GM21526 (cell line): ENCODE measurements around the gene NINJ2.
"Not testable (repeated sequence)": the region's sequence is repeated elsewhere in the genome, so short reads cannot be mapped to it uniquely, and the experiment has no call there.

Experiments
- ATAC-seq: cut with Tn5 transposase; IDR thresholded peaks from one replicate; pipeline ENCODE4 v1.9.1; 2021; ENCODE audit warnings: moderate library complexity; ENCODE audit not compliant: unreplicated experiment, low FRiP score

The NINJ2 gene, protein sequence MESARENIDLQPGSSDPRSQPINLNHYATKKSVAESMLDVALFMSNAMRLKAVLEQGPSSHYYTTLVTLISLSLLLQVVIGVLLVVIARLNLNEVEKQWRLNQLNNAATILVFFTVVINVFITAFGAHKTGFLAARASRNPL

DNA sequence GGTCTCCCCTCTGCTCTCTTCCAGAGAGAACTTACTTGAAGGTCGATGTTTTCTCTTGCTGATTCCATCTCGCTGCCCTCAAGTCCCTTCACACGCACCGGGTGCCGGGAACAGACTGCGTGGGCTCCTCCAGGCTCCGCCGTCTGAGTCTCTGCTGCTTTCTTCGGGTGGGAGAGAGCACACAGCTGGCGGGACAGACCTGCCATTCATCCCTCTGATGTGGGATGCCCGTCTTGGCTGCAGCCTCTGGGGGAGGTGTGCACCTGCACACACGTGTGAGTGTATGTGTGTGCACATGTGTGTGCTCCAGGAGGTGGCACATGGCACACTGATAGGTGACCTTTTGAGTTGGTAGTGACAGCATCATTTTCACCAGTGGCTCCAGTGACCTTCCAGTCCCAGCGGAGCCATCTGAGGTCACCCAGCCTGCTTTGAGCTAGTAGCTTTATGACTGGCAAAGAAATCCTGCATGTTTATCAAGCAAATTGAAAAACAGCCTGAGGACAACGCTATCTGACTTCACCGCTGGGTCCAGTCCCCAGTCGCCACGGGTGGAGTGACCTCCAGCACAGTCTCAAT, at the start of gene NINJ2:
Gene NINJ2 (minus strand): TSS at position 153 of the 579 bp plus-strand sequence. CDS start 85 bp downstream, at position 68.
- no peak for ATAC-seq

DNA sequence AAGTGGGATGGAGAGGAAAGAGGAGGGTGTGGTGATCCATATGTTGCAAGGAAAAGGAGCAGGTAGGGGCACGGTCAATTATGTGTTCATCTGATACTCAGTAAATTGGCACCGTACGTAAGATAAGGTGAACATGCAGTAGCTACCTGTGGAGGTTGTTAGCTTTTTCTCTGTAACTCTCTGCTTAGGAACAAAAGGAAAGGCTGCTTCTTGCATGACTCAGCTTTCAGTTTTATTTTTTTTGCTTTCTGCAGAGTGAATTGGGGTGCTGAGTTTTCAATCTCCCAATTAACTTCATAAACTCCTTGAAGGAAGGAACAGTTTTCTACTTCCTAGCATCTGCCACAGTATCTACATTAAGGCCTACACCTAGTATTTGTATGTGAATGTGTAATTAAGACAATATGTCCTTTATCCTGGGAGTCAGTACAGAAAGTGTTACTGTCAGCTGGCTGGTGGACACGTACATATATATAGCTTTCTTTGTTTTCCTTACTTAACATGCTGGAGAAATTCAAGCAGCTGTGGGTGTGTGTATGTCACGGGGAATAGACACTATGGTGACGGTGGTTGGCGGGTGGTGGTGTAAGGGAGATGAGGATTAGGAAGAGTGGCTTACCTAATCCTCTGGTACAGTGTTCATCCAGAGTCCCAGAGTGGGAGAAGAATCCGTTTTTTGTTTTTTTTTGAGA, 49.1 kb upstream of the NINJ2 start:
- ATAC-seq = no peak

DNA sequence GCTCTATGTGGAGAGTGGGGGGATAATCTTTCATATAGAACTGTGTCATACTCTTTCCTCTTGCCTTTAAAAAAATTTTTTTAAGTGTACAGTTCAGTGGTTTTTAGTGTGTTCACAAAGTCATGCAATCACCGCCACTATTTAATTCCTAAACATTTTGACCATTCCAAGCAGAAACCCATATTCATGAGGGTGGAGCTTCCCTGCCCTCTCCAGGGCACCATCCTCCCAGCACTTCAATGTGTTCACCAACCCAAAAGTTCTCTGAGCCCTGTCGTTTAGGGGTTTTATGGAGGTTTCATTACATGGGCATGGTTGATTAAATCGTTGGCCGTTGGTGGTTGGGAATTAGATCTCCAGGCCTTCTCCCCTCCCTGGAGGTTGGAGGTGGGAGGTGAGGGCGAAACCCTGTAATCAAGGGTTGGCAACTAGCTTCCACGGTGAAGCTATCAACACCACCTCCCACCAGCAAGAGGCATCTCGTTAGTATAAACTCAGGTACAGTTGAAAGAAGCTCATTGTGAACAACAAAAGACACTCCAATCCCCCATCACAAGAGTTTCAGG, 46.3 kb upstream of the NINJ2 start:
- ATAC-seq = no peak

DNA sequence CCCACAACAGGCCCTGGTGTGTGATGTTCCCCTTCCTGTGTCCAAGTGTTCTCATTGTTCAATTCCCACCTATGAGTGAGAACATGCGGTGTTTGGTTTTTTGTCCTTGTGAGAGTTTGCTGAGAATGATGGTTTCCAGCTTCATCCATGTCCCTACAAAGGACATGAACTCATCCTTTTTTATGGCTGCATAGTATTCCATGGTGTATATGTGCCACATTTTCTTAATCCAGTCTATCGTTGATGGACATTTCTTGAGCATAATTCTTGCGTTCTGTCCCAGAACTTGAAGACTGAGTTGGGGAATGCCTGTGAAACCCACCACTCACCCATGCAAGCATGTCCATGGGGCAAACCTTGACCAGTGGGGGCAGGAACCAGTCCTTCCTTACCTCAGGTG, 44.8 kb upstream of the NINJ2 start:
- not testable (repeated sequence) for ATAC-seq

DNA sequence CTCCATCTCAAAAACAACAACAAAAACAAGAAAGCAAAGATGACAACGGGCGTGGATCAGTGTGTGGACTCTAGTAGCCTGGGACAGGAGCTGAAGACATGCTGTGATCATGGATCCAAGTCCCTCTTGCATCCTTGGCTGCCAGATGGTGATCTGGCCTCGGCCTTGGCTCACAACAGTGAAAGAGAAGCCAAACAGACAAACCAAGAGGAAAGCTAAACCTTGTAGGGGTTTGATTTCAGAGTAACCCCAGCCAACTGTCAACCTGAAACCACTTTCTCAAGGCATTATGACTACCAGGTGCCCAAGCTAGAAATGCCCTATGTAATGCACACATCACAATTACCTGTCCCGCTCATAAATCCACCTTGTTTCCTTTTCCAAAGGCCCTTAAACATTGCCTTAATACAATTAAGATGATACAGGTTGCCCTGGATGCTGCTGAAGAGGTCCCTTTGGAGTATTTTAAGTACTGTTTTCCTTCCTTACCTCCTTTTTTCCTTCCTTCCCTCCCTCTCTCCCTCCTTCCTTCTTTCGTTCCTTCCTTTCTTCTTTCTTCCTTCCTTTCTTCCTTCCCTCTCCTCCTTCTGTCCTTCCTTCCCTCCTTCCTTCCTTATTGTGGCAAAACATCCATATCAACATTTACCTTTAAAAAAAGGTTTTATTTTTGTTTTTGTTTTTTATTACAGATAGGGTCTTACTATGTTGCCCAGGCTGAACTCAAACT, 41.4 kb upstream of the NINJ2 start:
- ATAC-seq = no peak

DNA sequence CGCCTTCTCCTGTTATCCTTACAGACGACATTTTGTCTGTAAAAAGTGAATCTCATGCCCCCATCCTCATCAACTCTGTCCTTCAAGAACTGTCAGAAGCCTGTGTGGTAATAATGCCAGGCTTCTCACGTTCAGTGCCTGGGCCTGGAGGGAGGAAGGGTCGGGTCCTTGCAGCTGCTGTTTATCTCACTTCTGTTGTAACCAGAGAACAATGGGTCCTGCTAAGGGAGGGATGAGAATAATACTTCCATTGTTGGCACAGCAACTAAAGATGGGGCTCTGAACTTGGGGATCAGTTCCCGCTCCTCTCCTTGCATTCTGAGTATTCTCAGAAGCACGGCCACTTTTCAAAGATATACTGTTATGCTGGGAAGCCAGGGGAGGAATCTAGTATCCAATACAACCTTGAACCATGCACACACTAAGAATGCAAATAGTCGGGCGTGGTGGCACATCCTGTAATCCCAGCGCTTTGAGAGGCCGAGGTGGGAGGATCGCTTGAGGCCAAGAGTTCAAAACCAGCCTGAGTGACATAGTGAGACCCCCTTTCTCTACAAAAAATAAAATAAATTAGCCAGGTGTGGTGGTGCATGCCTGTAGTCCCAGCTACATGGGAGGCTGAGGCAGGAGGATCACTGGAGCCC, 38.8 kb upstream of the NINJ2 start:
- ATAC-seq = no peak

DNA sequence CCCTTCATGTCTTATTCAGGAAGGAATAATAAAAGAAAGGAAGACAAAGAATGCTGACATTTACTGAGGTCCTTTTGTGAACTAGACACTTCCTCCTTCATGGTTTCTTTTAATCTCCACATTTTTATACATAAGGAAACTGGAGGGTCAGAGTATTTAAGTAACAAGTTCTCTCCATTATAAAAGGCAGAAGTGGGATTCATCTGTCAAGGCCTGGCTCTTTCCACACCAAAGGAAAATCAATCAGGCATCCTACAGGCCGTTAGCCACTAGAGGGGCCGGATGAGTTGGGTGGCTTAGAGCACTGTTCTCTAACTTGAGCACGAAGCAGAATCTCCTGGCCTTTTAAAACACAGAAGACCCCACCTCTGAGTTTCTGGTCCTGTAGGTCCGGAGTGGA, 36.8 kb upstream of the NINJ2 start:
- no peak for ATAC-seq

DNA sequence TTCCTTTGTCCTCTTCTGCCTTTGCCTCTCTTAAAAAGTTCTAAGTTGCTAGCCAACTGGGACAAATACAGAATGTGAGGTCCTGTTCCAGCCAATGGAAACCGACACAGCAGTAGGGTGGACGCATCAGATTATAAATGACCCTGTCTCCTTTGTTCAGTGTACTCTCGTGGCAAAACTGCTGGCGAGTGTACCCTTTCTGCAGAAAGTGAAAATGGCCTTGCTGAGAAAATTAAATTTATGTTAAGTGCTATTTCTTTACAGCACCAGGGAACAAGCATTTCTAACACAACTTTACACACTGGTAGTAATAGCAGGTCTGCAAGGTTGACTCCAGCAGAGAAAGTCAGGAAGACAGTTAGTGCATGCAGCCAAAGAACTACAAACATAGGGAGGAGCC, 35.0 kb upstream of the NINJ2 start:
- ATAC-seq = not testable (repeated sequence)

DNA sequence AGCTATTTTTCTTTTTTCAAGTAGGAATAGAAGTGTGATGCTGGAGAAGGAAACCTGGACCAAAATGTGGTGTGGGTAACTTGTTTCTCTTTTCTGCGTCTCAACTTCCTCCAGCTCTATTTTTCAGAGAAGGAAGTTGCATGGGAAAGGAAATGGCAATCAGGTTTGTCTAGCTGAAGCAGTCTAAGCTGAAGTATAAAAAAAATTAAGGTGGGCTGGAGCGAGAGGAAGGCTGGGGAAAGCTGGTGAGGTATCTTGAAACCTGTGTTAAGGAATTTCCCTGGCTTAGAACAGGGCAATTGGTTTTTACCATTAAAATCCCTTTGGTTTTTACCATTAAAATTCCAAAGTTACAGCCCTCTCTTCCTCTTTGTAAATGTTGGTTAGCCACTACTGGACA, 34.2 kb upstream of the NINJ2 start:
- ATAC-seq = no peak

DNA sequence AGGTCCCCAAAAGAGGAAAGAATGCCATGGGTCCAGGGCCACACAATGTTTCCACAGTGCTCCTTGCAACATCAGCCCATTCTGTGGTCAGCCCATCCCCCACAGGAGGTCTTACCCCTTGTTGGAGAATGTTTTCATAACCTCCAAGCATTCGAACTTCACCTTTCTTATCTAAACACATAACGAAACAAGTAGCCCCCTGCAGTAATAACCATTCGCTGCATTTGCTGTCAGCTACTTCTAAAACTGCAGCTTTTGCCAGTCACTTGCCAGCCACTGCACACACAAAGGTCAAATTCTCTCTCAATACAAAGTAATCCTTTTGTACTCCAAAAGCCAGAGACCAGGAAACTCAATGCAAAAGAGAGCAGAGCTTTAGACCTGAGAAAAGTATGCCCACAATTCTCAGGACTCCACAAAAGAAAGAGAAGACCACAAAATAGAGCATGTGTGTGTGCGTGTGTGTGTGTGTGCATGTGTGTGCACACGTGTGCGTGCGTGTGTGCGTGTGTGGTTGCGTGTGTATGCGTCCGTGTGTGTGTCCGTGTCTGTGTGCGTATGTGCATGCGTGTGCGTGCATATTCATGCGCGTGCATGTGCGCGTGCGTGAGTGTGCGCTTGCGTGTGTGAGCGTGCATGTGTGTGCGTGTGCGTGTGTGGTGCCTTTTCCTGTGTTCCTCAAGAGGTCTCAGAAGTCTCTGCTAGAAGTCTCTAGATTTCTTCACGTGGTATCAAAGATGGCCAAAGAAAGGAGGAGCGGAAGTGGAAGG, 31.7 kb upstream of the NINJ2 start:
- no peak for ATAC-seq

DNA sequence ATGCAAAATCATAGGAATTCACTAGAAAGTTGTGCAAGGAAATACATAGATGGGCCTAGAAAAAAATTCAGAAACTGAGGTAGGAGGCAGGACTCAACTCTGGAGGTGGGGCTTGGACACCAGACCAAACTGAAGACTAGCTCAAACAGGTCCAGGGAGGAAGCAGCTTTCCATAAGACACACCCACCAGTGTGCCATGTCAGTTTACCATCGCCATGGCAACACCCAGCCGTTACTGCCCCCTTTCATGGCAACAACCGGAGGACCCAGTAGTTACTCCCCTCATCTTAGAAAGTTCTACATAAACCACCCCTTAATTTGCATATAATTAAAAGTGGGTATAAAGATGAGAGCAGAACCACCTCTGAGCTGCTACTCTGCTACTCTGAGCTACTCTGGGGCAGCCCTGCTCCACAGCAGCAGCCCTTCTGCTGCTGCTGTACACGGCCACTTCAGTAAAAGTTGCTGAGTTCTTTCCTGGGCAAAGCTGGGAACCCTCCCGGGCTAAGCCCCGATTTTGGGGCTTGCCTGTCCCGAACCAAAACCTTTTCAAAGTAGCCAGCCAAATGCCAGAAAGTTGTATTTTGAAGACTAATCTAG, 30.8 kb upstream of the NINJ2 start:
- no peak for ATAC-seq

DNA sequence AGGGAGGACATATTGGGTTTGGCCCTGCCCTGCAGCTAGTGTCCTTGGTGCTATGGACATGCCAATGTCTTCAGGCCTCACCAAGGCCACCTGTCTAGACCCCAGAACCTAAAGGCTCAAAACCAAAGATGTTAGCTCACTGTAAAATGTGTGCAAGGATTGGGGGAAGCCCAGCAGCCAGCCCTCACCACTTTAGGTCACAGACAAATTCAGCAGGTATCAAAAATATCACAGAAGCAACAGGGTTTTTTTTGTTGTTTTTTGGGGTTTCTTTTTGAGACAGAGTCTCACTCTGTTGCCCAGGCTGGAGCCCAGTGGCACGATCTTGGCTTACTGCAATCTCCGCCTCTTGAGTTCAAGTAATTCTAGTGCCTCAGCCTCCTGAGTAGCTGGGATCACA, 29.0 kb upstream of the NINJ2 start:
- ATAC-seq = no peak

DNA sequence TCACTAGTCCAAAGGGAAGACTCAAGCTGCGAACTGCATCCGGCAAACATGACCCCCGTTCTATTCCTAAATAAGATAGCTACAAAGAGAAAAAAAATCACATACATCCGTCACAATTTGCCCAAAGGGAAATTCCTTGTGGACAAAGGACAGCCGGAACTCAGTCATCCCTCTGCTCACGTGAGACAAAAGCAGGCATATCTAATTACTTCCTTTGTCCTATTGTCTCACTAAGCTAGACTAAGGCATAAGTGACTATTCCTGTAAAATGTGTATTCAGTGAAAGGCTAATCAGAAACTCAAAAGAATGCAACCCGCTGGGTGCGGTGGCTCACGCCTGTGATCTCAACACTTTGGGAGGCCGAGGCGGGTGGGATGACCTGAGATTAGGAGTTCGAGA, 27.2 kb upstream of the NINJ2 start:
- no peak for ATAC-seq

DNA sequence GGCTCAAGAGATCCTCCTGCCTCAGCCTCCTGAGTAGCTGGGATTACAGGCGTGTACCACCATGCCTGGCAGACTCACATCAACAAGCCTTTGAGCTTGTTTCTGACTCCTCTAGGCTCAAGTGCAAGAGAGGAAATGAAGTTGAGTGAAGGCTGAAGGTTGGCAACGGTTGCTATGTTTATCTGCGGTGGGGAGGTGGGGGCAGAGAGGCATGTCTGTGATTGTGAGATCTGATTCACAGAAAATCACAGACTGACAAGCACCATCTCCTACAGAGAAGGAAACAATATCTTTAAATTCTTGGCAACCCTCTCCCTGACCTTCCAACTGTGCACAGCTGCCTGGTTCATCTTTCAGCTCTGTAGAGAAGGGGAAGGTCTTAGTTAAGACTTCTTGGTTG, 22.1 kb upstream of the NINJ2 start:
- ATAC-seq = peak; percentile 66

DNA sequence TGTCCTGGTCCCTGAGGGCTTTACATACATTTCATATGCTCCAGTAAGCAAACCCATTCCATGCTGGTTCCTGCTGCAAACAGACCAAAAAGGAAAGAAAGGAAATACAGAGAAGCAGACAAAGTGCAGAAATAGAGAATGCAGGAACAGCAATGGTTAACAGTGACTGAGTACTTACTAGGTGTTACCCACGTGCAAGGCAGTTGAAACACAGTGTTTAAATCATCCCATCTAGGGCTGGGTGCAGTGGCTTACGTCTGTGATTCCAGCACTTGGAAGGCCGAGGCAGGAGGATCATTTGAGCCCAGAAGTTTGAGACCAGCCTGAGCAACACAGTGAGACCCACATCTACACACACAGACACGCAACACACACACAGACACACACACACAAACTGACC, 21.2 kb upstream of the NINJ2 start:
- no peak for ATAC-seq

DNA sequence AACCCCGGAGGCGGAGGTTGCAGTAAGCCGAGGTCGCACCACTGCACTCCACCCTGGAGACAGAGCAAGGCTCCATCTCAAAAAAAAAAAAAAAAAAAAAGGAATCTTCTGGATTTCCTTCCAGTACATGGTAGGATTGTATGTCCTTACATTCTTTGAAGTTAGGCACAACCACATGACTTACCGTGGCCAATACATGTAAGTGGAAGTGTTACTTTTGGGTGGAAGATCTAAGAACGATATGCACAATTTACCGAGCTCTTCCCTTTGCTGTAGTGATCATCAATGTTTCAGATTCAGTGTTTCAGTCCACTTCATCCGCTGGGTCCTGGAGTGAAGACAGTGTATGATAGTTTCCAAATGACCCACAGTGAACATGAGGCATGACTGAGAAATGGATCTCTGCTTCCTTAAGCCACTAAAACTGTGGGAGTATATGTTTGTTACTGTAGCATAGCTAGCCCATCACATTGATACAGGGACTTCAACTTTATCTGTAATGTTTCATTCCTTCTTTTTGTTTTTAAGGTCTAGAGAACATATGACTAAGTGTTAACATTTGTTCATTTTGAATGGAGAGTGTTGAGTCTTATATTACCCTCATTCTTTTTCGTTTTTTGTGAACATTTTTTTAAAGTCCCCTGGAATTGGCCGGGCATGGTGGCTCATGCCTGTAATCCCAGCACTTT, 18.5 kb upstream of the NINJ2 start:
- ATAC-seq = no peak

DNA sequence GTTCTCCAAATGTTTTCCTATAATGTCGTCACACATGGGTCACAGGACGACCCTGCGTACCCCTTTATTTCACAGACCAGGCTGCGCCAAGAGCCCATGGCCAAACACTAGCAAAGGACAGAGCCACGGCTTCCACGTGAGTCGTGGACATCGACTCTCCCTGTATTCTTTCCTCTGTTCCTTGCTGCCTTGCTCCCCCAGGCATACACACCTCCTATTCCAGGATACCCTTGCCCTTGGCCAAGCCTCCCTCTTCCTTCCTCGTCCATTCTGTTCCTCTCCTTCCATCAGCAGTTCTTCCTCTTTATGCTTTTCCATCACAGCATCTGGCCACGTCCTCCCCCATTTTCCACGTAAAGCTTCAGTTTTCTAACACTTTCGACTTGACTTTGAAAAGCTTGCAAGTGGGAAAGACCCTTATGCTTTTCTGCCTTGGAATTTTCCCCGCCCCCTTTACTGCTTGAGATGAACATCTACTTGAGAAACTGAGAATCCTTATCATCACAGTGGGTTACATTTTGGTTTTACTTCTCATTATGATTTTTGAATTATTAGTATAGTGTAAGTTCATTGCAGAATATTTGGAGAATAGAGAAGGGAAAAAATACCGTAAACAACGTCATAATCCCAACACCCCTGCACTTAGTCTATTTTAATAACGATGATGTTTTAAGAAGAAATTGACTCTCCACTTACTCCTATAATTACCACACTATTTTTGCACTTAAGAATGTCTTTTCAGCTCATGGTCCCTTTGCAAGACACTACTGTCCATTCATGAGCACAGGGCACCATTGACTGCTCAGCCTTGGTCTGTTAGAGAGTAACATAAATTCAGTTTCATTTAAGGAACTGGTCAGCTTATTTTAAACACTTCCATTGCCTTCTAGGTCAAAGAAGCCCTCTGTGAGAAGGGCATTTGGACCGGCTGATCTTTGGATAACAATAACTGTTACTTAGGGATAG, 15.8 kb upstream of the NINJ2 start:
- no peak for ATAC-seq

DNA sequence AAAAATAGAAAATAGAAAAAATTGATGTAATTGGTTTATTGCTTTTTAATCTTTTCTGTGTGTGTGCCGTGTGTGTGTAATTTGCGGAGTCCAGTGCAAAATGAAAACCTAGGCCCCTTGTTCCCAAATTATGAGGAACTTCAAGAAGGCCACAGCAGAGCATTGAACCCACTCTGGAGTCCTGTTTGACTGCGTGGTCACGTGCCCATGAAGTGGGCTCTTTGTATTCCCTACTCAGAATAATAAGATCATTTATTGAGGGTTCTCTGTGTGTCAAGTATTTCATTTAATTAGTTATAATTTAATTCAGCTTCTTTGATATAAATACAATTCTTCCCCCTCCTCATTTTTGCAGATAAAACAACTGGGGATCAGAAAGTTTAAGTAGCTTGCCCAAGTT, 12.3 kb upstream of the NINJ2 start:
- no peak for ATAC-seq
